Mesothelial cell of epicardium (in vitro differentiated cells): ENCODE measurements around the gene QRICH1. TPM values are rescaled to one million over a fixed set of nuclear protein-coding genes. Genes with fewer than 3 reads are reported as not detected.

Experiments
- DNase-seq, 2 experiments: peaks; one replicate each; pipeline ENCODE4 v3.0.0; 2021; ENCODE audit warnings: low spot score in 2 of 2; ENCODE audit not compliant: unreplicated experiment in 2 of 2
- H3K27ac Mint-ChIP-seq: 2 replicates; pipeline ENCODE4 v1.8.0; 2021; ENCODE audit warnings: mixed read lengths
- H3K27me3 Mint-ChIP-seq: 2 replicates; pipeline ENCODE4 v1.8.0; 2021; ENCODE audit warnings: low read depth, mixed read lengths
- H3K36me3 Mint-ChIP-seq: 2 replicates; pipeline ENCODE4 v1.8.0; 2021; ENCODE audit warnings: mixed read lengths
- H3K4me1 Mint-ChIP-seq: 2 replicates; pipeline ENCODE4 v1.8.0; 2021; ENCODE audit warnings: mixed read lengths
- H3K4me3 Mint-ChIP-seq: 2 replicates; pipeline ENCODE4 v1.8.0; 2021; ENCODE audit warnings: mild to moderate bottlenecking, moderate library complexity, mixed read lengths
- H3K9me3 Mint-ChIP-seq: 2 replicates; pipeline ENCODE4 v1.8.0; 2021; ENCODE audit warnings: mixed read lengths
- CTCF ChIP-seq: fragments of 200-600 bp; sonication (generic); IDR thresholded peaks from one replicate; pipeline ENCODE4 v1.5.0; 2021; ENCODE audit warnings: antibody characterized with exemption; ENCODE audit not compliant: unreplicated experiment
- total RNA-seq: library from RNA; stranded (reverse); gene quantifications from 3 replicates; pipeline ENCODE4 v1.2.1, GENCODE V29; 2021

Gene QRICH1
- total RNA-seq, 1 donor from 2014 or later = 130 TPM

- Mint-ChIP-seq H3K4me3 (peak overlapping the region; percentile 94), H3K36me3 (peaks cover 14% of the 10 kb centered on the region), H3K9me3 (no peaks in the 10 kb centered on the region), H3K27ac (peak overlapping the region; percentile 97), H3K4me1 (peaks cover 34% of the 10 kb centered on the region), H3K27me3 (no peaks in the 10 kb centered on the region)
- no peak for TF ChIP-seq CTCF
- no peak for DNase-seq
Observed at GRCh38 chr3:49022688-49023171, 71.1 kb downstream of the QRICH1 start.

- H3K9me3 Mint-ChIP-seq = no peaks in the 10 kb centered on the region
- no peaks in the 10 kb centered on the region for H3K27me3 Mint-ChIP-seq
- H3K4me3 Mint-ChIP-seq = peak within 1 kb of the TSS; percentile 94
- TF ChIP-seq CTCF = peak; percentile 94
- peaks cover 36% of the 10 kb centered on the region for H3K4me1 Mint-ChIP-seq
- H3K36me3 Mint-ChIP-seq = peaks cover 14% of the 10 kb centered on the region
- peak within 1 kb of the TSS; percentile 98 for H3K27ac Mint-ChIP-seq
- peak; percentile 81 to 96 for DNase-seq
Observed at GRCh38 chr3:49021813-49022687, 71.8 kb downstream of the QRICH1 start, which contains the start of gene NDUFAF3. Gene NDUFAF3 (plus strand): TSS chr3:49022121. CDS start chr3:49022145, 24 bp downstream.

GRCh38 chr3:49021213-49021812 is 72.6 kb downstream of the QRICH1 start:
- Mint-ChIP-seq H3K27me3 (no peaks in the 10 kb centered on the region), H3K4me3 (peak overlapping the region; percentile 94), H3K9me3 (no peaks in the 10 kb centered on the region), H3K4me1 (peaks cover 36% of the 10 kb centered on the region), H3K36me3 (peaks cover 12% of the 10 kb centered on the region), H3K27ac (peak overlapping the region; percentile 98)
- no peak for TF ChIP-seq CTCF
- DNase-seq = peak; percentile 97

- DNase-seq = no peak
- TF ChIP-seq CTCF = no peak
- H3K27ac Mint-ChIP-seq = peak overlapping the region; percentile 76
- H3K9me3 Mint-ChIP-seq = no peaks in the 10 kb centered on the region
- peaks cover 36% of the 10 kb centered on the region for H3K4me1 Mint-ChIP-seq
- peak overlapping the region; percentile 94 for H3K4me3 Mint-ChIP-seq
- no peaks in the 10 kb centered on the region for H3K27me3 Mint-ChIP-seq
- peaks cover 11% of the 10 kb centered on the region for H3K36me3 Mint-ChIP-seq
Observed at GRCh38 chr3:49020330-49021212, 73.3 kb downstream of the QRICH1 start.

- H3K9me3 Mint-ChIP-seq = no peaks in the 10 kb centered on the region
- H3K27ac Mint-ChIP-seq = peak overlapping the region; percentile 76
- peak overlapping the region; percentile 94 for H3K4me3 Mint-ChIP-seq
- H3K27me3 Mint-ChIP-seq = no peaks in the 10 kb centered on the region
- H3K36me3 Mint-ChIP-seq = peaks cover 13% of the 10 kb centered on the region
- H3K4me1 Mint-ChIP-seq = peaks cover 36% of the 10 kb centered on the region
- TF ChIP-seq CTCF = no peak
- no peak for DNase-seq
Observed at GRCh38 chr3:49019941-49020329, 73.9 kb downstream of the QRICH1 start.
